ENCODE measurements around the gene GAS7.
A peak's percentile ranks its signal among the peaks of the same experiment; 100 is the strongest.

GAS7 gene

DNA sequence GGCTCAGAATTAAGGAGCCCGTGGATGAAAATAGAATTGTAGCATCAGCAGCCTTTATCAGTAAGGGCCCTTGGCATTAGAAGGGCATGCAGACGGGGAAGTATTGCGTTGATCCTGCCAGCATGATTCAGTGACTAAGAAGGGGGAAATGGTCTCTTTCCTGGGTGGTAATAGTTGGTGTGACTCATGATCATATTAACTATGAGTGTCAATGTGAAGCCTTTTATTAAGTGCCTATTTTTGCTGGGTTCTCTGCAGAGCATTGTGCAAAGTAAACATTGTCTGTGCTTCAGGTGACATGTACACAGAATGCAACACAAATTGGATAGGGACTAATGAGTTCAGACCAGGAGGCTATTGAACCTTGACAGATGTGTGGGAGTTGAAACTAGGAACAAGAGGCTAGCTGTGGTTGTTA, 317.8 kb downstream of the GAS7 start:
- H3K23ac ChIP-seq (ENCODE audit: low read length): no peak overlapping the region
- no peak overlapping the region for H3K4me2 ChIP-seq (ENCODE audit: low read length)
- H2BK5ac ChIP-seq (ENCODE audit: low read length): no peak overlapping the region
- no peak overlapping the region for H3K4ac ChIP-seq (ENCODE audit: low read depth, low read length)
- H3K56ac ChIP-seq (ENCODE audit: low read length): no peak overlapping the region
- H2BK15ac ChIP-seq (replicated peaks; ENCODE audit: low read depth): no peak overlapping the region
- no peak overlapping the region for H3K18ac ChIP-seq (ENCODE audit: low read length)
- H3K79me1 ChIP-seq (ENCODE audit: low read length): no peaks in the 10 kb centered on the region
- H2AK5ac ChIP-seq (ENCODE audit: low read length): no peak overlapping the region
- H3K4me3 ChIP-seq (ENCODE audit: low read length): no peak overlapping the region
- H4K5ac ChIP-seq (ENCODE audit: low read length): no peak overlapping the region
- H3K79me2 ChIP-seq (ENCODE audit: control insufficient read depth, insufficient read depth, low read length): no peaks in the 10 kb centered on the region
- H4K8ac ChIP-seq (ENCODE audit: low read depth, low read length): no peak overlapping the region
- H3K27me3 ChIP-seq (ENCODE audit: insufficient read depth, low read length, poor library complexity): no peaks in the 10 kb centered on the region
- no peaks in the 10 kb centered on the region for H3K4me1 ChIP-seq (ENCODE audit: control insufficient read depth, low read depth, low read length)
- no peak overlapping the region for H2BK120ac ChIP-seq (ENCODE audit: low read depth, low read length)
- no CpG with 5 or more reads among the region's 3 CpGs for WGBS (ENCODE audit: extremely low coverage, insufficient coverage, low lambda C conversion rate)
- no peaks in the 10 kb centered on the region for H3K36me3 ChIP-seq (ENCODE audit: control insufficient read depth, insufficient read depth, low read length)
- DNase-seq: no peak
- no peak overlapping the region for H3K27ac ChIP-seq (ENCODE audit: low read depth, low read length)
- H3K9ac ChIP-seq (ENCODE audit: low read length): no peak overlapping the region

DNA sequence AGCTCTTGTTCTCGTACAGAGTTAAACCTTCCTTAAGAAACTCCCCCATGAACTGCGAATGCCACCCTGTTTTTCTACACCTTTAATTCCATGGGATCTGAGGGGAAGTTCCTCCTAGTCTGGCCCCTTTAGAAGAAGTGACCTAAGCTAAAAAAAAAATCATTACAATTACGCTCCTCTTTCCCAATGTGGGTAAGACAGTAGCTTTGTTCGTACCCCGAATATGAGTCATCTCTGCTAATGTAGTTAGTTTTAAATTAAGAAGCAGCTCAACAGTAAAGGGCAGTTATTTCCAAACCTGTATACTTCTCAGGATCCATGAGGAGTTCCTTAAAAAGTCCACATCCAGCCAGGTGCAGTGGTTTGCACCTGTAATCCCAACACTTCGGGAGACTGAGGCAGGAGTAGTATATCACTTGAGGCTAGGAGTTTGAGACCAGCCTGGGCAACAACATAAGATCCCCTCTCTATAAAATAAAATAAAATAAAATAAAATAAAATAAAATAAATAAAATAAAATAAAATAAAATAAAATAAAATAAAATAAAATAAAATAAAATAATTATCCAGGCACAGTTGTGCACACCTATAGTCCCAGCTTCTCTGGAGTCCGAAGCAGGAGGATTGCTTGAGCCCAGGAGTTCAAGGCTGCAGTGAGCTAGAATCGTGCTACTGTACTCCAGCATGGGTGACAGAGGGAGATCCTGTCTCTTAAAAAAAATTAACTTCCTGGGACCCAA, 319.4 kb downstream of the GAS7 start:
- no peaks in the 10 kb centered on the region for H3K79me2 ChIP-seq (ENCODE audit: control insufficient read depth, insufficient read depth, low read length)
- H3K36me3 ChIP-seq (ENCODE audit: control insufficient read depth, insufficient read depth, low read length): no peaks in the 10 kb centered on the region
- H3K9ac ChIP-seq (ENCODE audit: low read length): no peak overlapping the region
- H4K8ac ChIP-seq (ENCODE audit: low read depth, low read length): no peak overlapping the region
- no peak overlapping the region for H3K4ac ChIP-seq (ENCODE audit: low read depth, low read length)
- H3K4me2 ChIP-seq (ENCODE audit: low read length): no peak overlapping the region
- no peaks in the 10 kb centered on the region for H3K27me3 ChIP-seq (ENCODE audit: insufficient read depth, low read length, poor library complexity)
- no peak overlapping the region for H3K27ac ChIP-seq (ENCODE audit: low read depth, low read length)
- H2BK5ac ChIP-seq (ENCODE audit: low read length): no peak overlapping the region
- H2BK120ac ChIP-seq (ENCODE audit: low read depth, low read length): no peak overlapping the region
- H3K56ac ChIP-seq (ENCODE audit: low read length): no peak overlapping the region
- no peak for DNase-seq
- no peak overlapping the region for H3K4me3 ChIP-seq (ENCODE audit: low read length)
- no peaks in the 10 kb centered on the region for H3K4me1 ChIP-seq (ENCODE audit: control insufficient read depth, low read depth, low read length)
- no peak overlapping the region for H3K18ac ChIP-seq (ENCODE audit: low read length)
- no peaks in the 10 kb centered on the region for H3K79me1 ChIP-seq (ENCODE audit: low read length)
- no peak overlapping the region for H2BK15ac ChIP-seq (replicated peaks; ENCODE audit: low read depth)
- no peak overlapping the region for H2AK5ac ChIP-seq (ENCODE audit: low read length)
- no peak overlapping the region for H4K5ac ChIP-seq (ENCODE audit: low read length)
- no CpG with 5 or more reads among the region's 8 CpGs for WGBS (ENCODE audit: extremely low coverage, insufficient coverage, low lambda C conversion rate)
- H3K23ac ChIP-seq (ENCODE audit: low read length): no peak overlapping the region

DNA sequence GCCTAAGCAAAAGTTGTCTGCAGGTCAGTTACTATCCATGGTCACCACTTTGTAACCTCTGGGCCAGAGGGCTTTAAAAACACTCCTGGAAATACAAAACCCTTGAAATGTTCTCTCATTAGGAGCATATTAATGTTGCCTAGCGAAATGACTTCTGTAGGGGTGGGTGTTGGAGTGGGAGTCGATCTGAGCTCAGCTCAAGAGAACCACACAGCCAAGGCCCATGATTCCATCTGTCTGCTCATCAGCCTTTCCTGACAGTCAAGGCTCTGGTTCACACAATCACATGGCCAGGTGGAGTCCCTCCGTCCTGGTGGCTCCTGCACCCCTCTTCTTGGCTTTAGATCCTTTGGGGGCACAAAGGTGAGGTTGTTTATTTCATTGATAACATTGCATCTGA, 320.1 kb downstream of the GAS7 start:
- no peak overlapping the region for H2BK5ac ChIP-seq (ENCODE audit: low read length)
- H3K36me3 ChIP-seq (ENCODE audit: control insufficient read depth, insufficient read depth, low read length): no peaks in the 10 kb centered on the region
- H3K79me1 ChIP-seq (ENCODE audit: low read length): no peaks in the 10 kb centered on the region
- H2AK5ac ChIP-seq (ENCODE audit: low read length): no peak overlapping the region
- no peak overlapping the region for H3K4ac ChIP-seq (ENCODE audit: low read depth, low read length)
- no peak overlapping the region for H3K27ac ChIP-seq (ENCODE audit: low read depth, low read length)
- no peak overlapping the region for H3K56ac ChIP-seq (ENCODE audit: low read length)
- no peak overlapping the region for H3K23ac ChIP-seq (ENCODE audit: low read length)
- no peak overlapping the region for H3K4me3 ChIP-seq (ENCODE audit: low read length)
- no peak overlapping the region for H4K8ac ChIP-seq (ENCODE audit: low read depth, low read length)
- H4K5ac ChIP-seq (ENCODE audit: low read length): no peak overlapping the region
- no CpG with 5 or more reads among the region's 3 CpGs for WGBS (ENCODE audit: extremely low coverage, insufficient coverage, low lambda C conversion rate)
- H3K4me2 ChIP-seq (ENCODE audit: low read length): no peak overlapping the region
- no peak overlapping the region for H3K9ac ChIP-seq (ENCODE audit: low read length)
- no peaks in the 10 kb centered on the region for H3K4me1 ChIP-seq (ENCODE audit: control insufficient read depth, low read depth, low read length)
- DNase-seq: no peak
- no peak overlapping the region for H2BK120ac ChIP-seq (ENCODE audit: low read depth, low read length)
- H3K79me2 ChIP-seq (ENCODE audit: control insufficient read depth, insufficient read depth, low read length): no peaks in the 10 kb centered on the region
- no peak overlapping the region for H3K18ac ChIP-seq (ENCODE audit: low read length)
- no peak overlapping the region for H2BK15ac ChIP-seq (replicated peaks; ENCODE audit: low read depth)
- H3K27me3 ChIP-seq (ENCODE audit: insufficient read depth, low read length, poor library complexity): no peaks in the 10 kb centered on the region

DNA sequence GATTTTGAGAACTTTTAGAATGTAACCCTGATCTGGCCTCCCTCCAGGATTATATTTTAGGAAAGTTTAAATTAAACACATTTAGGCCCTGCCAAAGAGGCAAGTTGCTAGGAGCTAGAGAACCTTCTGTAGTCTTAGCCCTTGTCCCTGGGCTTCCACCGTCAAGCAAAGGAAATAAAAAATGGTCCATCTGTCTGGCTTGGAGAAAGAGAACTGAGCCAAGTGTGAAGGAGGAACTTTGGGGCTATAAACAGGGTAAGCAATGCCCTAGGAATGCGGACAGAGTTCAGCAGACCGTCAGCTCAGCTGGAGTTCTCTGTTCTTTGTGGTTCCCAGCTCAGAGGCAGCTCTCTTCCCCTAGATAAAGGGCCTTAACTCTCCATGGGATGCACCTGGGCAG, 323.0 kb downstream of the GAS7 start:
- peak; percentile 58 for DNase-seq
- Histone ChIP-seq H4K8ac (ENCODE audit: low read depth, low read length) (no peak overlapping the region), H2BK120ac (ENCODE audit: low read depth, low read length) (no peak overlapping the region), H2AK5ac (ENCODE audit: low read length) (no peak overlapping the region), H3K36me3 (ENCODE audit: control insufficient read depth, insufficient read depth, low read length) (no peaks in the 10 kb centered on the region), H3K4me1 (ENCODE audit: control insufficient read depth, low read depth, low read length) (no peaks in the 10 kb centered on the region), H2BK15ac (replicated peaks; ENCODE audit: low read depth) (no peak overlapping the region), H3K4ac (ENCODE audit: low read depth, low read length) (no peak overlapping the region), H3K27me3 (ENCODE audit: insufficient read depth, low read length, poor library complexity) (no peaks in the 10 kb centered on the region), H3K4me3 (ENCODE audit: low read length) (no peak overlapping the region), H3K4me2 (ENCODE audit: low read length) (no peak overlapping the region), H3K79me1 (ENCODE audit: low read length) (no peaks in the 10 kb centered on the region), H3K23ac (ENCODE audit: low read length) (no peak overlapping the region), H4K5ac (ENCODE audit: low read length) (no peak overlapping the region), H3K56ac (ENCODE audit: low read length) (no peak overlapping the region), H3K18ac (ENCODE audit: low read length) (no peak overlapping the region), H3K27ac (ENCODE audit: low read depth, low read length) (no peak overlapping the region), H3K79me2 (ENCODE audit: control insufficient read depth, insufficient read depth, low read length) (no peaks in the 10 kb centered on the region), H3K9ac (ENCODE audit: low read length) (no peak overlapping the region), H2BK5ac (ENCODE audit: low read length) (no peak overlapping the region)
- no CpG with 5 or more reads among the region's 3 CpGs for WGBS (ENCODE audit: extremely low coverage, insufficient coverage, low lambda C conversion rate)

DNA sequence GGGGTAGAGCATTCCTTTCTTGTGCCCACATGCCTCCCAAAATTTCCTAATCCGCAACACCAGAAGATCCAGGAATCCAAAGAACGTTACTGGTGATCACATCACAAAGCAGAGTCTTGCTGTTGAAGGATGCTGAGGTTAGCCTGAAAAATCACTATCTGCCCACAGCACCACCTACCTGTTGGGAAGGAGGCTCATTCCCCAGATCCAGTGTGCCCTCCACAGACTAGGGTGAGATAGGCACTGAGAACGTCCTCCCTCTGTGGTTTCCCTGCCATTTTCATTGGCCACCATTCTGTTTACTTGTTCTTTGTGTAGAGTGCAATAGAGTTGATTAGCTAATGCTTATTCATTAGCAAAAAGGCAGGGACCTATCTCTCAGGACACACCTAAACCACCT, 323.7 kb downstream of the GAS7 start:
- H2BK5ac ChIP-seq (ENCODE audit: low read length): no peak overlapping the region
- H3K4ac ChIP-seq (ENCODE audit: low read depth, low read length): no peak overlapping the region
- H3K9ac ChIP-seq (ENCODE audit: low read length): no peak overlapping the region
- H2BK15ac ChIP-seq (replicated peaks; ENCODE audit: low read depth): no peak overlapping the region
- no peak overlapping the region for H3K27ac ChIP-seq (ENCODE audit: low read depth, low read length)
- no peak overlapping the region for H2AK5ac ChIP-seq (ENCODE audit: low read length)
- H3K36me3 ChIP-seq (ENCODE audit: control insufficient read depth, insufficient read depth, low read length): no peaks in the 10 kb centered on the region
- no peak overlapping the region for H3K4me3 ChIP-seq (ENCODE audit: low read length)
- no peak overlapping the region for H3K56ac ChIP-seq (ENCODE audit: low read length)
- no peak overlapping the region for H3K4me2 ChIP-seq (ENCODE audit: low read length)
- DNase-seq: peak; percentile 14
- no peak overlapping the region for H3K18ac ChIP-seq (ENCODE audit: low read length)
- H3K27me3 ChIP-seq (ENCODE audit: insufficient read depth, low read length, poor library complexity): no peaks in the 10 kb centered on the region
- no peak overlapping the region for H4K5ac ChIP-seq (ENCODE audit: low read length)
- H3K79me1 ChIP-seq (ENCODE audit: low read length): no peaks in the 10 kb centered on the region
- H4K8ac ChIP-seq (ENCODE audit: low read depth, low read length): no peak overlapping the region
- WGBS (ENCODE audit: extremely low coverage, insufficient coverage, low lambda C conversion rate): no CpG with 5 or more reads among the region's 3 CpGs
- H3K23ac ChIP-seq (ENCODE audit: low read length): no peak overlapping the region
- H3K4me1 ChIP-seq (ENCODE audit: control insufficient read depth, low read depth, low read length): no peaks in the 10 kb centered on the region
- H3K79me2 ChIP-seq (ENCODE audit: control insufficient read depth, insufficient read depth, low read length): no peaks in the 10 kb centered on the region
- no peak overlapping the region for H2BK120ac ChIP-seq (ENCODE audit: low read depth, low read length)

DNA sequence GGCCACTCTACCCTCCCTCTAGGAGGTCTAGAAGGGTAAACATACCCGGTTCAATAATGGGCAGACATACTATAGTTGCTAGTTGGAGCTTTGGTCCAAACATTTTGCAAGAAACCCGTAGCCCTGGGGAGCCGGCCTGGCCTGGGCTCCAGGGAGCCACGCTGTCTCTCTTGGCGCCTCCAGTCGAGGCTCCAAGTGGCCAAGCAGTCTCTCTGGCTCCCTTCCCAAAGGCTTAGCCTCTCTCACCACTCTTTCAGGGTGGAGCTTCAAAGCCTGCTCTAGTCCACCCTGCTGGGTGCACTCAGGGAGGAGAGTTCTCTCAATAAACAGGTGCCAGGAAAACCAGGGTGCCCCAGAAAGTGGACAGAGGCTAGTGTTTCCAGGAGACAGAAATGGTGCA, 325.6 kb downstream of the GAS7 start:
- Histone ChIP-seq H3K4ac (ENCODE audit: low read depth, low read length) (no peak overlapping the region), H3K79me1 (ENCODE audit: low read length) (no peaks in the 10 kb centered on the region), H2BK15ac (replicated peaks; ENCODE audit: low read depth) (no peak overlapping the region), H3K27ac (ENCODE audit: low read depth, low read length) (no peak overlapping the region), H2BK120ac (ENCODE audit: low read depth, low read length) (no peak overlapping the region), H3K9ac (ENCODE audit: low read length) (no peak overlapping the region), H3K18ac (ENCODE audit: low read length) (no peak overlapping the region), H3K4me3 (ENCODE audit: low read length) (no peak overlapping the region), H4K5ac (ENCODE audit: low read length) (no peak overlapping the region), H3K56ac (ENCODE audit: low read length) (no peak overlapping the region), H4K8ac (ENCODE audit: low read depth, low read length) (no peak overlapping the region), H2BK5ac (ENCODE audit: low read length) (no peak overlapping the region), H3K79me2 (ENCODE audit: control insufficient read depth, insufficient read depth, low read length) (no peaks in the 10 kb centered on the region), H3K4me1 (ENCODE audit: control insufficient read depth, low read depth, low read length) (no peaks in the 10 kb centered on the region), H3K27me3 (ENCODE audit: insufficient read depth, low read length, poor library complexity) (no peaks in the 10 kb centered on the region), H2AK5ac (ENCODE audit: low read length) (no peak overlapping the region), H3K4me2 (ENCODE audit: low read length) (no peak overlapping the region), H3K36me3 (ENCODE audit: control insufficient read depth, insufficient read depth, low read length) (no peaks in the 10 kb centered on the region), H3K23ac (ENCODE audit: low read length) (no peak overlapping the region)
- no CpG with 5 or more reads among the region's 6 CpGs for WGBS (ENCODE audit: extremely low coverage, insufficient coverage, low lambda C conversion rate)
- DNase-seq: no peak

Data from mesendoderm (in vitro differentiated cells).